GM04503 (cell line): ENCODE data around the gene CYSRT1.

Experiments
- DNase-seq: peaks from one replicate; pipeline ENCODE4 v3.0.0-alpha.2; 2012; ENCODE audit warnings: low read depth

Gene CYSRT1

DNA sequence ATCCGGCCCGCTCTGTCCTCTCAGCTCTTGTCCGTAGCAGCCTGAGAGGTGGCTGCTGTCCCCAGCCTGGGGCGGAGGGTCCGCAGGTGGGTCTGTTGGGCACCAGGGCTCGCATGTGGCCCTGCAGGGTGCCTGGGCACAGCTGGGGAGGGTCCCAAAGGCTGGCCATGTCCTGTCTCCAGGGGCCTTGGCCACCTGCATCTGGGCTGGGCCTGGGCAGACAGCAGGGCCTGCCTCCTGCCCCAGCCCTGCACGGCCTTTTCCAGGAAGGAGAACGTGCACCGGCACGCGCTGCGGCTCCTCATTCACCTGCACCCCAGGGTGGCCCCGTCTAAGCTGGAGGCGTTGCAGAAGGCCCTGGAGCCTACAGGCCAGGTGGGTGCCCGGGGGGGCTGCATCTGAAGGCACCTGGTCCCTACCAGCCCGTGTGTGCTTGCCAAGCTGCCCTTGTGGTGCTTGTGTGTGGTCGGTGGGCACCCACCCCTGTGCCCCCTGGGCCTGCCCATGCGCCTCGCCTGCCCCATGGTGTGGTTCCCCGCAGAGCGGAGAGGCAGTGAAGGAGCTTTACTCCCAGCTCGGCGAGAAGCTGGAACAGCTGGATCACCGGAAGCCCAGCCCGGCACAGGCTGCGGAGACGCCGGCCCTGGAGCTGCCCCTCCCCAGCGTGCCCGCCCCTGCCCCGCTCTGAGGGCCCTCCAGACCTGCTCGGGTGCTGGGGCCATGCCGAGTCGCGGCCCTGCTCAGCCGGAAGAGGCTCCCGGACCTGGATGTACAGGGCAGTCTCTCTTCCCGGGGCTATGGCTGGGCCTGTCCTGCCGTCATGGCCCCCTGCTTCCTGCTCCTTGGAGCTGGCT, 47.5 kb downstream of the CYSRT1 start:
- no peak for DNase-seq

DNA sequence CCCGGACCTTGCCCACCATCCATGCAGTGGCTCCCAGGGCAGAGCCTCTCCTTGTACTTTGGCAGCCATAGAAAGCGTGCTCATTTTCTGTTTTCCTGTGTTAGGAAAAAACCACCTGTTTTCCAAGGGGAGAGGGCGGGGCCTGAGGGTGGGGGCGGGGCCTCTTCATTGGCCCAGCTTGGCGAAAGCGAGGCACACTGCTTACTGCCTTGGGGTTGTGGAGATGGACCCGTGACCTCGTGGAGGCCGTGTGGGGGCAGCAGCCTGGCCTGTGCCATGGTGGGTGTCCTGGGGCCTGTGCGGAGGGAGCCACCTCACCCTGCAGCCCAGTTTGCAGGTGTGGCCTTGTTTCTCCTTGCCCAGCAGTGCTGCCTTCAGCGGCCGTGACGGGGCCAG, 48.1 kb downstream of the CYSRT1 start:
- no peak for DNase-seq

DNA sequence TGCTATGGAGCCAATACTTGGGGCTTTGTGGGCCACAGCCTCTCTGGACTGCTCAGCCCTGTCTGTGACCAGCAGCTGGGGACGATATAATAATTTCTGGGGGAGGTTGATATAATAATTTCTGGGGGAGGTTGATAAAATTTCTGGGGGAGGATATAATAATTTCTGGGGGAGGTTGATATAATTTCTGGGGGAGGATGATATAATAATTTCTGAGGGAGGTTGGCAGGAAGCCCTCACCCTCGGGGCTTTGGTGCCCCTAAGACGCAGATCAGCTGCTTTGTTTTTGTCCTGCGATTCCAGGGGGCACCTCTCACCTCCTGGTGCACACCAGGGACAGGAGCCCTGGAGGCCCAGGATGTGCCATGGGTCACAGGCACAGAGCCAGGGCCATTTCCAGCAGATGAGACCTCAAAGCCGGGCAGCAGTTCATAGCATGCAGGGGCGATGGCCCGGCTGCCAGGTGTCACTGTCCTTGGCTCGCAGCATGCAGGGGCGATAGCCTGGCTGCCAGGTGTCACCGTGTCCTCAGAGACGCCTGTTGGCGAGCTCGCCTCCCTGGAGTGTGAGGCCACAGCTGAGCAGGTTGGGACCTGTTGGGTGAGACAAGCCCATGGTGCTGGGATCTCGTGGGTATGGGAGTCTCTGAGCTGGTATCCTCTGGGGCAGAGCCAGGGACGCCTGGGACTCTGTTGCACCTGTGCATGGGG, 48.8 kb downstream of the CYSRT1 start:
- DNase-seq = no peak

DNA sequence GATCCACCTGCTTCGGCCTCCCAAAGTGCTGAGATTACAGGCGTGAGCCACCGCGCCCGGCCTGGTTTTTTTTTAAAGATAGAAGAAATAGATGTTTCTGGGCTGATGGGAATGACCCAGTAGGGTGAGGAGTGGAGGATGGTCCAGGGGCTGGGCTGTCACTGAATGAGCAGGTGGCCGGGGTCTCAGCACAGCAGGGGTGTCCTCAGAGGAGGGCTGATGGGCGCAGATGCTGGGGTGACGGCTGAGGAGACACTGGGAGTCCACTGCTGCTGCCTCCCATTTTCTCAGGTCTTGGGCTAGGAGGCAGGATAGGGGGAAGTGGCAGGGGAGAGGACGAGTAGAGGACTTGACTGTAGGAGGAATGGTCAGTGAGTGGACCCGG, 50.2 kb downstream of the CYSRT1 start:
- no peak for DNase-seq
